Endometrial microvascular endothelial cells (primary cell): Measurements from ENCODE around the gene FAM78B. TPM values are rescaled to one million over a fixed set of nuclear protein-coding genes. Genes with fewer than 3 reads are reported as not detected.

Experiments
- in situ Hi-C: cut with HindIII; loops from 2 replicates; pipeline ENCODE4 v1.10.0; 2017; ENCODE audit warnings: low sequenced_read_pairs, low pct_unique_long_range_greater_than_20kb; ENCODE audit errors: inconsistent ontology term
- total RNA-seq: library from RNA; depleted of rRNA; stranded (reverse); fragments of >200 nt; gene quantifications from one replicate; pipeline ENCODE4 v1.2.3, GENCODE V29; 2015; ENCODE audit errors: inconsistent ontology term

Gene FAM78B
- total RNA-seq, 1 donor from 2014 or later, result not detected

DNA sequence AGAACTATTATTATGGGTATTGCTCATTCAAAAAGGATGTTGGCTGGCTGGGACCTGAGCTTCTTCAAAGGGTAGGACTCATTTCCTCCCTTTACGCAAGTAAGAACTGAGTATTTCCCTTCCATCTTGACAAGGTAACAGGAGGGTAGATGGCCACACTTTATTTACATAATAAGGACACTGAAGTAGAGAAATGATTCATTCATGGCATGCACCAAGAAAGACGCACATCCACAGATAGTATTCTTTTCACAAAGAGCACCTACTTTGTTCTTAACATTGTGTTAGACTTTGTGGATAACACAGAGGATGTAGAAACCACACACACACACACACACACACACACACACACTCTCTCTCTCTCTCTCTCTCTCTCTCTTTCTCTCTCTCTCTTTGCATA, 82.9 kb downstream of the FAM78B start:
- in situ Hi-C loops, result no loop called here

DNA sequence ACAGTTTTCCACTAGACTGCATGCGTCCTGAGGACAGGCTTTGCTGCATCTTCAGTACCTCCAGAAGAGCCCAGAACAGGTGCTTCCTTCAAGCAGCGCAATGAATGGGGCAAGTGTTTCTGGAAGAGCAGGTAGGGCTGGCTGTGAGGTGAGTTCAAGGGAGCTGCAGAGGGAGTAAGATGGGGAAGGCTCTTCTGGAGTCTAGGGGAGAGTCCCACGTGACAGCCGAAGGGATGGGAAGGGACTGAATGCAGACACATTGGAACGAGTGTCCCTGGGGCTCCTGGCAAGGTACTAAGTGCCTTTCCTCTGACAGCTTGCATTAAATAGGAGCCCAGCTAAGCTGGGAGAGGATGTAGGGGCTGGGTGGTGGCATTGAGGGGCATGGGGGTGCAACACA, 84.2 kb downstream of the FAM78B start:
- in situ Hi-C loops, result no loop called here

DNA sequence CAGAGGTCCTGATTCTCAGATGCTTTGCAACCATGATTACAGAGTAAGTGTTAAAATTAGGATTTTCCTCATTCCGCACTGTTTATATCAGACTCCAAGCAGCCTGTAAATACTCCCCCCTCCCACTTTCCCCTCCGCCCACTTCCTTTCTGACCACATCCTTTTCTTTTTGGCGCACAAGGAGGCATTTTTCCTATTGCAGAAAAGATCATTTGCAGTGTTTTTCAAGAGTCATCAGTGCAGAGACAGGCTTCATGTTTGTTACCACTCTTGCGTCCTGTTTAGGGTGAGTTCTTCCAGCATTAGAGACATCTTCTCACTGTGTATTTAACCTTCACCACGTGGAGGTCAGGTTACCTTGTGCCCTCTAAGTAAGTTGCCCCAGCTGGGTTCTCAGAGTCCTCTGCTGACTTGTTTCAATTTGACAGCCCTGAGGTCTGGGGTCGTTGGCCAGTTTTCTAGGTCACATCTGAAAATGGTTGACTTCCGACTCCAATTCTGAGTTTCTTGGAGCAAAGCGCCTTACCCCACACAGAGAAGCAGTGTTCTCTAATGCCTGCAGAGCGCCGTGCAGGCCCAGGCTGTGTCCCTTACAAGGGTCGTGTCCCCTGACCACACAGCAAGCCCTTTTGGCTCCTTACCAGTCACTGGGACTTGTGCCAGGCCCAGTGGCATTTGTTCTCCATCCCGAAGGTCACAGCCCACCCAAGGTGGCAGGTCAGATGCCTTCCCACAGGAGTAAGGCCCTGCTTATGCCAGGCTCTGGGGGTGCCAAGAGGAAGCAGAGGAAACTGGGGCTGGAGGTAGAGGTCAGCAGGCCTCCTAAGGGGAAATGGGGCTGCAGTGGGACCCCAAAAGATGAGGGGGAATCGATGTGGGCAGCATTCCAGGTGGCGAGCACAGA, 85.6 kb downstream of the FAM78B start:
- in situ Hi-C loops, result no loop called here

DNA sequence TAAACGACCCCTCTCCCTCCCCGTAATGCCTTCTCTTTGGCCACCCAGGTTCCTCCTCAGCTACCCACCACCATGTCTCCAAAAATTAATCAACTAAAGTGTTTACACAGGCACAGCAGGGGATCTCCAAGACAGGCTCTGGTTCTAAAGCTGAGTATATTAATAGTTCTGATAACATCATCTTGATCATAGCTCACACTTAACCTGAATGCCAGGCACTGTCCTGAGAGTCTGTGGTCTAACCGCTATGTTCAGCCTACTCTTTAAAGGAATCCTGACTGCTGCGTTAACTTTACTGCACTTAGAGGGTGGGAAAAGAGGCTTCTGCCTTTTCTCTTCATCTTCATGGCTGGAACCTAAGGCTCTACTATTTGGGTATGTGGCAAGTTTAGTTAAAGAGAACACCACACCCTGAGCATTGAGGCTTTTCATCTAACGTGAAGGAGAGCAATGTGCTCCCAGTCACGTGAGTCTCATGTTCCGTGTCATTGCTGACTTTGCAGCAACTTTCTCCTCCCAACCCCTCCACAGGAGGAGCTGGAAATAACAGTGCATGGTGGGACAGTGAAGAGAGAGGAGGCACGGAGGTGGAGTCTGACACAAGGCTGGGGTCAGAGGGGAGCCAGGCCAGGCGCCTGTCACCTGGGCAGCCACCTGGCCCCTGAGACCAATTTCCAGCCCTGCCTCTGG, 86.4 kb downstream of the FAM78B start:
- in situ Hi-C loops, result no loop called here

DNA sequence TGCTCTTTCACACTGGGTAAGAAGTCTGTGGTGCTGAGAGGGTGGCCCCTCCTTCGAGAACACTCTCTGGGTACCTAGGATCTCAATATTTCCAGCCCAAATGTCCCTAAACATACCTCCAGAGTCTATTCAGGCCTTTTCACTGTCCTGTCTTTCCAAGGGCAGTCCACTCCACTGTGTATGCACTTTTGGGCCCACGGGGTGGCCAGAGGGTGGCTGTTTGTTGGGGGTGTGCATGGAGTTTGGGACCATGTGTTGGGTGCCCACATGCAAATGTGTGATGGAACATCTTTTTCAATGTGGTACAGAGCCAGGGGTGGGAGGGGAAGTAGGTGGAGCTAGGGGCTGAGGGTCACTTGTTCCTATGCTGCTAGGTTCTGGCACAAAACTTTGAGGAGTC, 87.5 kb downstream of the FAM78B start:
- in situ Hi-C loops, result no loop called here

DNA sequence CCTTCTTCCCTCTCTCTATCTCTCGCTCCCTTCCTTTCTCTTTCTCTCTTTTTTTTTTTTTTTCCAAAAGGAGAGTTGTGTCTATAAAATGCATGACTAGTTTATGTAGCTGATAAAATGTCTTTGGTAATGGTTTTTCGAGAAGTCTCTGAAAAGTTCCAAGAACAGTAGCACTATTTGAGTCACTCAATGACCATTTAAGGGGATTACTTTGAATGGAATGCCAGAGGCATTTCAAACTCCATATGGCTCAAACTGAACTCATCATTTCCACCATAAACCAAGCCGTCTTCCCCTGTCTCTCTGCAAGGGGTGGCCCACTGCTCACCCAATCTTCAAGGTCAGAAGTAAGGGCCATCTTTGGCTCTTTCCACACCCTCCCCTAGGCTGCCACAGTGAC, 93.3 kb downstream of the FAM78B start:
- in situ Hi-C loops, result no loop called here

DNA sequence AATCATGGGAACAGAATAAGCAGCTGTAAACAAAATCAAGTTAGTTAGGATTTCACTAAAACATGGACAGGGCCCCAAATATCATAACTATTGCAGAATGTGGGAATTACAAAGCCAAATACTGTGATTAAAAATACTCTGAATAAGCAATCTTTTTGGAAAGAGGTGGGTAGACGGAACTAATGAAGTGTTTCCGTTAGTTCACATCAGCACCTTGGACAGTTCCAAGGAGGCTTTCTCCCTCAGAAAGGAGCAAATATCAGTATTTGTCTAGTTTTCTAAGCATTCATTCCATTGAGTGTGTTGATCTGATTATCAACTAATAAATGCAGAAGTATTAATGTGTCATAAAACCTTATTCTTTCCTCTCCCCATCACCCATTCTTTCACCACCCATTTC, 97.4 kb downstream of the FAM78B start:
- in situ Hi-C loops, result no loop called here

DNA sequence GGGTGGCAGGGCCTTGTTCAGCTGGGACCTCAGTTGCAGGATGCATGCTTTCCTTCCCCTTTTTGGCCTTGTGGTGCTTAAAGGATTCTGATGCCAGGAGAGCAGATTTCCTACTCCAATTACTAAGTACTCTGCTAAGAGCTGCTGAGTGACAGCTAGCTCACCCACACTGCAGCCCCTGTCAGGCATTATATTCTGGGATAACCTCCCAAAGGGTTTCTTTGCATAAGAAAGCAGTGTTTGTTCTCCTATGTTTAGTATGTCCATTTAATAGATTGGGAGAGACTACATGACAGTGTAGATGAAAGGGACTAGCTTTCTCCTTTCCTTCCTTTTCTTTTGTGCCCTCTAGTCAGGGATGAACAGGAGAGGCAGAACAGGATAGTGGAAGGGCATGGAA, 100.7 kb downstream of the FAM78B start:
- in situ Hi-C loops, result no loop called here

DNA sequence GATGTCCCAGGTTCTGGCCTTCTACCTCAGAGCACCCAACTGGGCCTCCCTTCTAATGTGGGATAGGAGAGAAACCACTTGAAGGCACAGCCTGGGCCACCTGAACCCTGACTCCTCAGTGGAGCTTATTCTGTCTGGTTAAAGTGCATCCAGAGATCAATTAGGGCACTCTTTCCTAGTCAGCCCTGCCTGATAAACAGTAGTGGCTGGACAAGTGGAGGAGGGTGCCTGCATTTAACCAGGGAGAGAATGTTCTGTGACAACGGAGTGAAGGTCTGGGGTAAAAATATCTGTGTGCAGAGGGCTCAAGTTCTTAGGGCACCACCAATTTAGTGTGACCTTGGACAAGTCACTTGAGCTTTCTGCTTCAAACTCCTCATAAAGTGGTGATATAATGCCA, 101.8 kb downstream of the FAM78B start:
- in situ Hi-C loops, result no loop called here

DNA sequence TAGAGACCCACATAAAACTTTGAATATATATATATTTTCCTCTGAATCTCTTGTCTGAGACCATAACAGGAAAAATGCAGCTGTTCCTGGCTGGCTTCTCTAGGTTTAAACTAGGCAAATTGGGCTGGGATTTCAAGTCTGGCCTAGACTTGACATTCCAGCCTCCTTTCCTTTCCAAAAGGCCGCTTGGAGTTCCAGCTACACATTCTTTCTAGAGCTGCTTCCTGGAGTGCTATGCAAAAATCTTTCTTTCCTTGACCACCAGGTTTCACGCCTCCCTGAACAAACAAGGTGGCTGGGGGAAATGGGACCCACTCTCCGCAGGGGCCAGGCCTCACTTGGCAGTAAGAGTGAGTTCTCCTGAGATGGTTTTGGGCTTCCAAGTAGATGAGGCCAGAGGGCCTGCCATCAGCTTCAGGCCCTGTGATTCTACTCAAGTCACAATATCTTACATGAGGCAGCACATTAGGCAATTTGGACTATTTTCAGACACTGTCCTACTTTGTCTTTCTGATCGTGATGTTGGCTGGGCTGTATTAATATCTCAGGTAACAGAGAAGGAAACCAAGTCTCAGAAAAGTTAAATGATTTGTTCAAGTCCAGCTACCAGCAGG, 102.4 kb downstream of the FAM78B start:
- in situ Hi-C loops, result no loop called here

DNA sequence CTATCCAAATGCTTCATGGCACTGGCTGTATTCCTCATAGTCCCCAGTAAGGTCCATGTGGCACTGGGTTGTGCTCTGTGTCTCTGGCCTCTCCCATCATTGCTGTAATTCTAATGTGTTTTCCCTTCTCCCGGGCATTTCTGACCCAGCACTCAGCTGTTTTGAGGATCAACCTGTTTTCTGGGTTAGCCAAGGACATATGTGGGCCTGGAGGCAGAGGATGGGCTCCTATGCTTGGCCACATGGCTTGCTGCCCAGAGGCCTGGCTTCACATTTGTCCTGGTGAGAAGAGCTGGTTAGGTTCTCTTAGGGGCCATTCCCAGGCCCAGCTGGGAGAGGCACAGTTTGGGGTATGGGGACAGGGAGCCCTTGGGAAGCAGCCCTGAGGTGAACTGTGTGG, 103.1 kb downstream of the FAM78B start:
- in situ Hi-C loops, result no loop called here

DNA sequence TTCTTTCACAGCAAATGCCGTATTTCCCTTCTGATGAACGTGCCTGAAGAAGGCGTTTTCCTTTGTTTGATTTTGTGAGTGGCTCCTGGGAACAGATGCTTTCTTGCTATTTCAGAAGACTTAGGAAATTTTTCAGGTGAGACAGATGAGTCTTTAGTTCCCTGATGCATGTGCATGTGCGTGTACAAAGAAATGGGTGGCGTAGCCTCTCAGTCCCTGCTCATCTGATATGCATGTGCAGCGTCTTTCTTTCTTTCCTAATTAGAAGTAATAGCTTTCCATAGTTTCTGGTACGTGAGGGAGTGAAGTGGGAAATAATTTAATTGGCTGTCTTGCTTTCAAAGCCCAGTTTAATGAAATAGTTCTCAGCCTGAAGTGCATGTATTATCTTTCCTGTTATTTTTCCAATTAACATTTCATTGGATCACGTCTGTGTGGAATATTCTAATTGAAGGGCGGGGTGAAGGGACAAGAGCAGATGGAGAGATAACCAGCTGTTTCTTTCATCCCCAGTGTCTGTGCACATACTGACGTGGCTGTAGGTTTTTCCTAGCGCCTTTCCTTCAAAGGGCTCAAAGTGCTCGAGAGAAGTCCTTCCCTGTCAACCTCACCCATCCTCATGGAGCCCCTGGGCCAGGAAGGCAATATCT, 104.3 kb downstream of the FAM78B start:
- in situ Hi-C loops, result no loop called here

DNA sequence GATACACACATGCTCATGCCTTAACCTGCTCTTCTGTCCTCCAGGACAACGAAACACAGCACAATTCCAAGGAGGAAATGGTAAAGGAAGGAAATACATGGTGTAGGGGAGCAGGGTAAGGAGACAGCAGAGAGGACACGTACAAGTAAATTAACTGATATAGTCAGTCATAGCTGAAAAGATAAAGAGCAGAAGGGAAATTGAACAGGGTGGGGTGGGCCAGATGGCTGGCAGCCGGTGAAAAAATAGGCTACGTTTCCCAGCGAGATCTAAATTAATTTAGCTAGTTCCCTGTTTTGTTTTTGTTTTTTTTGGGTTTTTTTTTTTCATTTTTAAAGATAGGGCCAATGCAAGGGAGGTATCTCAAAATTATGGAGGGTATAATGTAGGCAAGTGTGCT, 109.2 kb downstream of the FAM78B start:
- in situ Hi-C loops, result no loop called here

DNA sequence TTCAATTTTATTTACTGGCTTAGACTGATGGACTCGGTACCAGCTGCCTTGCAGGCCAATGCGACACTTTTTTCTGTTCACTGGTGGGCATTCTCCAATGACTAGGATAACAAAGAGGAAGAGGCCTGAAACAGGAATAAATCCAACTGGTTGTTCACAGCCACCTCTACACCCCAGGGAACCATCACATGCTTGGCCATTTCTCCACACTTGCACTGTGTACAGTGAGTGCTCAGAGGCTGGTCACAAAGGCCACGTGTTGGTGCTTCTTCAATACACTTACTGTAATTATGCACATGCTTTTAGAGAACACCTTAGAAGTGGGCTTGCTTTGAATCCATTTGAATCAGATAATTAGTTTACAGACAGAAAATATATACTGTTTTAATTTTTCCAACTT, 113.4 kb downstream of the FAM78B start:
- in situ Hi-C loops, result no loop called here

DNA sequence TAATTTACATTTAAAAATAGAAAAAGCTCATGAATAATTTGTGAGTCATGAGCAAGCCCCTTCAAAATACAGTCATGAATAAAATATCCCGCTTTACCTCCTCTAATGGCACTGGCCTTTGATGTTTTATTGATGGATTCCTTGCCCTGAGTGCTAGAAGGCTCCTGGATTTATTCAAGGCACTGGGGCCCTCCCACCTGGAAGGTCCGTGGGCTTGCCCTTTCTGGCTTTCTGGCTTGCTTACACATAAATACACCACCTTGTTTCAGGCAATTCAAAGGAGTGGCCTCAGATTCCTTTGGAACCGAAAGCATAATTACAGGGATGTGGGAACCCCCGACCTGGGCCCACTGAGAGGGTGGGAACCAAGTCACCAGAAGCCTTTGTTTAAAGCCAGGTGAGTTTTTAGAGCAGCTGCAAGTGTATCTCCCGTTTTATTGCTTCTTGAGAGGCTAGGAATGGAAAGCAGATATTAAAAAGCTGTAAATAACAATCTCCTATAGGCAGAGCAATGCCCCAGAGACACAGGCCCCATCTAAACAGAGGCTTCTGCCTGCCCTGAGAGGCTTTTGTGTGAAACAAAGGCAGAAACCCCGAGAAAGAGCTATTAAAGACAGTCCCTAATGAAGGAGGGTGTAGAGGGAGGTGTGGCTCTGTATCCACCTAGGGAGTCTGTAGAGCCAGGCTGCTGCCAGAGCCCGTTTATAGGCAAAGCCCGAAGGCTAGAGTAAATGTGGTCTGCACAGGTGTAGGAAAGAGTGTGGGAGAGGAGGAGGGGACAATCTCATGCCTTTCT, 126.4 kb downstream of the FAM78B start:
- in situ Hi-C loops, result no loop called here

DNA sequence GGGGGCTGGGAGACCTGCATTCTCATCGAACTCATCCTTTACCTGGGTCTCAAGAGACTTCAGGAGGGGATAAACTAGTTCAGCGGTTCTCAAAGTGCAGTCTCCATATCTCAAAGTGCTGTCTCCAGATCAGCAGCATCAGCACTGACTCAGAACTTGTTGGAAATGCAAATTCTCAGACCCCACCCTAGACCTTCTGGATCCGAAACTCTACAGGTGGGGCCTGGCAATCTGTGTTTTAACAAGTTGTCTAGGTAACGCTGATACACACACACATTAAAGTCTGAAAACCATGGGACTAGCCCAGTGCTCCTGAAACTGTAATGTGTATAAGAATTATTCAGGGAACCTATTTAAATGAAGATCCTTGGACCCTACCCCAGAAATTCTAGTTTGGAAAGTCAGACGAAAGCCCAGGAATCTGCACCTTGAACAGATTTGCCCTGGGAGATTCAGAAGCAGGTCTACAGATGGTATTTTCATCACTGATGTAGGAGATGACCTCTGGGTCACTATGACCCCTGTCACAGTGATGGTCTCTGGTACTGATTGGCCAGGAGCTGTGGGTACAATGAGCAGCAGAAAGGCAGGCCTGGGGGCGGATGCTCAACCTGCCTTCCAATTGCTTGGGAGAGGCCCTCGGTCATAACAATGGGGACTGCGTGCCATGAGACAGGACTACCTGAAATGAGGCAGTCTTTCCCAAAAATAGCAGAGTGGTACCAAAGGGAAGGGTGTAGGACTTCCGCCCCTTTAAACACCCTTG, 127.2 kb downstream of the FAM78B start:
- in situ Hi-C loops, result no loop called here

DNA sequence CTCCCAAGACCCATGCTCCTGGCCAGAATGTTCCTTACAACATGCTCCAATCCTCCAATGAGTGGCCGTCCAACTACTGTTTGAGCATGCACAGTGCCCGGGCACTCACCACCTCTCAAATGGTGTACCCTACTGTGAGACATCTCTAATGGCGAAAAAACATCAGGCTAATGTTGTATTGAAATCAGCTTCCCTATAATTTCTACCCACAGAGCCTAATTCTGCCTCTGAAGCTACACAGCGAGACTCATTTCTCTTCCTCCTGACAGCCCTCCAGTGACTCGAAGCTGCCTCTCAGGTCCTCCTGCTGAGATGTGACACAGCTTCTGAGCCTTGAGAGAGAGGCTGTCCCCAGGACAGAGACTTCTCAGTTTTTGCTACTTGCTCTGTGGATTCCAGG, 130.7 kb downstream of the FAM78B start:
- in situ Hi-C loops, result no loop called here
